ENCODE results near the gene OR1N2.
"Not testable (repeated sequence)": the region's sequence is repeated elsewhere in the genome, so short reads cannot be mapped to it uniquely, and the experiment has no call there.

The OR1N2 gene, protein sequence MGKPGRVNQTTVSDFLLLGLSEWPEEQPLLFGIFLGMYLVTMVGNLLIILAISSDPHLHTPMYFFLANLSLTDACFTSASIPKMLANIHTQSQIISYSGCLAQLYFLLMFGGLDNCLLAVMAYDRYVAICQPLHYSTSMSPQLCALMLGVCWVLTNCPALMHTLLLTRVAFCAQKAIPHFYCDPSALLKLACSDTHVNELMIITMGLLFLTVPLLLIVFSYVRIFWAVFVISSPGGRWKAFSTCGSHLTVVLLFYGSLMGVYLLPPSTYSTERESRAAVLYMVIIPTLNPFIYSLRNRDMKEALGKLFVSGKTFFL

DNA sequence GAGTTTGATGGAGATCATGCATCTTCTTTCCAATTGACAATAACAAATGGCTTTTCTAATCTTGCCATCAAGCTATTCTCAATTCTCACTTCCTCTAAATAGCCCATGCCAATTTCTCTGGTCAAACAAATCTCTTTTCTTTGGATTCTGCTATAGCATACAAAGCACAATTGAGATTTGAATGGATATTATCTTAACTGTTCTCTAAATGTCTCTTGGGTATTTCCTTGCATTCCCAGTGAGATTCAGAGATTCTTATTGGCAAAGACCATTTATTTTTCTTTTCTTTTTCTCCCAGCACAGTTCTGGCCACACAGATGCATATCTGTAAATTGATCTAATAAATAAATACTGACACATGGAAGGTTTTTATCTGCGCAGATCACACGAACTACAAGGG lies at the start of gene OR1N2:
OR1N2 (plus strand) TSS at position 301 of the 400 bp plus-strand sequence. CDS start 100 bp downstream, outside the sequence.
- no peak for DNase-seq

DNA sequence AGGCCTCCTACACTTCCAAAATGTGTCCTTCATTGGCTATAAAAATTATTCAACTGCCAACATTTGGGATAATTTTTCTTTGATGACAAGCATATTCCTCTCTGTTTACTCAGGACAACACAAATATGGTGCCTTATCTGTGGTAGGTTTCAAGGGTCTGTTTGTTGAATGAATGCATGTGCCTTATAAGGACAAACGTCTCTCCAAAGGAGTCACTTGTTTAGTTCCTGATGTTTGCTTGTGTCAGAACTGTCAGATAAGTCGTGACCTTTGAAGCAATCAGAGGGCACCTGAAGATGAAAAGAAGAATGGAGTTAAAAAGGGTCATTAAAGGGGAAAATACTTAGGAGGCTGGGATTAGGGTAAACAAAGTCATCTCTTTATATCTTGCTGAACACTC lies 45.9 kb upstream of the OR1N2 start:
- no peak for DNase-seq

DNA sequence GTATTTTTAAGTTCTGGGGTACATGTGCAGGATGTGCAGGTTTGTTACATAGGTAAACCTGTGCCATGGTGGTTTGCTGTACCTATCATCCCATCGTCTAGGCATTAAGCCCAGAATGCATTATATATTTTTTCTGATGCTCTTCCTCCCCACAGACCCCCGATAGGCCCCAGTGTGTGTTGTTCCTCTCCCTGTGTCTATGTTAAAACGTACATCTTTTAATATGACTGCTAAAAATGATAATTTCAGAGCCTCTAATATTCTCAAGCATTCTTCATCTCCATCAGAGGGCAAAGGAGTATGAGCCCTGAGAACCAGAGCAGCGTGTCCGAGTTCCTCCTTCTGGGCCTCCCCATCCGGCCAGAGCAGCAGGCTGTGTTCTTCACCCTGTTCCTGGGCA lies 42.4 kb upstream of the OR1N2 start, which contains the start of gene OR1J2:
OR1J2 (plus strand) TSS at position 301 of the 400 bp plus-strand sequence; CDS start at position 301, 0 bp downstream.
- DNase-seq, result no peak

DNA sequence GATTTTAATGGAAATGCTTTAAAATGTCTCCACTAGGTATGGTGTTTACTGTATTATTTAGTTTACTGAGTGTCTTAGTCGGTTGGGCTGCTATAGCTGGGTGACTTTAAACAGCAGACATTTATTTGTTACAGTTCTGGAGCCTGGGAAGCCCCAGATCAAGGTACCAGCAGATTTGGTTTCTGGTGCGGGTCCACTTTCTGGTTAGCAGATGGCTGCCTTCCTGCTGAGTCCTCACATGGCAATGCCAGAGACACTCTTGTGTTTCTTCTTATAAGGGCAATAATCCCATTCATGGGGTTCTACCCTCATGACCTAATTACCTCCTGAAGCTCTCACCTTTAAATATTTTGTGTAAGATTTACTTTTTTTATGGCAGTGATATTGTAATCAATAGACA lies 34.7 kb upstream of the OR1N2 start:
- DNase-seq, result no peak

DNA sequence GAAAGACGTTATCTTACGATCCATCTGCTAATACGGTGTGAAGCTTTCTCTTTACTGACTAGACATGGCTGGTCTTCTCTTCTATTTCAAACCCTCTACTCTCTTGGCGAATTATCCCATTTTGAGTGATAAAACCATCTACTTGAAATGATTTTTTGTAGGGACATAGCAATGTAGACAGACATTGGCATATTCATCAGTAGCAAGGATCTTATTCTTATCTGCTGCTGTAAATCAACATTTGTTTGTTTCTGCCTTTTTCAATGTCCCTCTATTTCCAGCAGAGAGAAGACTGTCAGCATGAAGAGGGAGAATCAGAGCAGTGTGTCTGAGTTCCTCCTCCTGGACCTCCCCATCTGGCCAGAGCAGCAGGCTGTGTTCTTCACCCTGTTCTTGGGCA lies 34.1 kb upstream of the OR1N2 start, which contains the start of gene OR1J4:
OR1J4 (plus strand) TSS at position 301 of the 400 bp plus-strand sequence; CDS start at position 301, 0 bp downstream.
- no peak for DNase-seq

DNA sequence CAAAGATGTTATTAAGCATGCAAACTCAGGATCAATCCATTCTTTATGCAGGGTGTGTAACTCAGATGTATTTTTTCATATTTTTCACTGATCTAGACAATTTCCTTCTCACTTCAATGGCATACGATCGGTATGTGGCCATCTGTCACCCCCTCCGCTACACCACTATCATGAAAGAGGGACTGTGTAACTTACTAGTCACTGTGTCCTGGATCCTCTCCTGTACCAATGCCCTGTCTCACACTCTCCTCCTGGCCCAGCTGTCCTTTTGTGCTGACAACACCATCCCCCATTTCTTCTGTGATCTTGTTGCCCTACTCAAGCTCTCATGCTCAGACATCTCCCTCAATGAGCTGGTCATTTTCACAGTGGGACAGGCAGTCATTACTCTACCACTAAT lies 33.5 kb upstream of the OR1N2 start:
- no peak for DNase-seq

DNA sequence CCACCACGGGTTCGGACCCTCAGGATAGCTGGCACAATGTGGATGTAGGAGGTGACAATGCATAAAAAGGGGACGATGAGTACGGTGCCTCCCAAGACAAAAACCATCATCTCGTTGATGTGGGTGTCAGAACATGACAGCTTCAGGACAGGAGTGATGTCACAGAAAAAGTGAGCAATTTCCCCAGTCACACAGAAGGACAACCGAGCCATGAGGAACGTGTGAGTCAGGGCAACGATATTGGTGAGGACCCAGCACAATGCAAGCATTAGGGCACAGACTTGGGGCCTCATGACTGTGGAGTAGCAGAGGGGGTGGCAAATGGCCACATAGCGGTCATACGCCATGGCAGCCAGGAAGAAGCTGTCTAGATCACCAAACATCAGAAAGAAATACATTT lies 26.3 kb upstream of the OR1N2 start:
- DNase-seq, result no peak

DNA sequence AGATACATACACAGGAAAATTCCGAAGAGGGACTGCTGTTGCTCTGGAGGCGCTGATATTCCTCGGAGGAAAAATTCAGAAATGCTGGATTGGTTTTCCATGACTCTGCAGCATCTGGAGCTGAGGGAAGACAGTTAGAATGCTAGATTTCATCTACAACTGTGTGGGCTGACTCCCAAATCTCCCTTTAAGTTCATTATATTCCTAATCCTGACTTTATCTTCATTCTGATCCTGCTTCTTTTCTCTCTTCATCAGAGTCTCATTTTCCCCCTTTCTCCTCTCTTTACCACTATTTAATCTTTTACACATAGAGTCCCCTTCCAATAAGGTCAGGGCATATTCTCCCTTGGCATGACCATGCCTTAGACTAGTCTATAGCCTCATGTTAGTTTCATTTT lies 25.7 kb upstream of the OR1N2 start, which contains the start of gene OR1N1:
OR1N1 (minus strand) TSS at position 101 of the 400 bp plus-strand sequence; CDS start at position 101, 0 bp downstream.
- no peak for DNase-seq

DNA sequence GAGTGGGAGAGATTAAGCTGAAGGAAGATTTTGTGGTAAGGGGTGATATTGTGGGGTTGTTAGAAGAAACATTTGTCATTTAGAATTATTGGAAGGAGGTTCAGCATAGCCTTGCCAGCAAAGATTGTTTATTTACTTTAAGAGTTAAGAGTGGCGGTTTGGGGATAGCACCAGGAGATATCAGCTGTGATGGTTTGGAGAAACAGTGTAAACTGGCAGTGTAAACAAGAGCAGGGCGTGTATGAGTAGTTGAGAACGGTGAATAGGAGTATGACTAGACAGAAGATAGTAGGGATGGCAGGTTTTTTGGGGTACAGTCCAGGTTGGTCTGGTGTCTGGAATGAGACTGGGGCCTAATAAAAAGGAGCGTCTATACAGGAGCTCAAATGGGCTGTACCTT lies 21.8 kb upstream of the OR1N2 start:
- not testable (repeated sequence) for DNase-seq

DNA sequence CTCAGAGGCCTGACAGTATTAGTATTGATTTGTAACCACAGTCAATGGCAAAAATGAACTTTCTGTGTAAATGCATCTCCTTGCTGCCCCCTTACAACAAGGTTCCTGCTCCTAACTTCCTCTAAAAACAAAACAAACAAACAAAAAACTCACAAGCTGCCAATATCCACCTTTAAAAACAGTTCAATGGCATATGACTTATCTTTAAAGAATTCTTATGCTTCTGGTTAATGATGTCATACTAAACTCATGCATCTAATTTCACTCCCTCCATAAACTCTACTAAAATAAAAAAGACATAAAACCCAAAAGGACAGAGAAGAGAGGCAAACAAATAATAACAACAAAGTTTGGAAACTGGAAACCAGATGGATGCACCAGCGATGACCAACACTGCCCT lies 16.8 kb upstream of the OR1N2 start:
- no peak for DNase-seq

DNA sequence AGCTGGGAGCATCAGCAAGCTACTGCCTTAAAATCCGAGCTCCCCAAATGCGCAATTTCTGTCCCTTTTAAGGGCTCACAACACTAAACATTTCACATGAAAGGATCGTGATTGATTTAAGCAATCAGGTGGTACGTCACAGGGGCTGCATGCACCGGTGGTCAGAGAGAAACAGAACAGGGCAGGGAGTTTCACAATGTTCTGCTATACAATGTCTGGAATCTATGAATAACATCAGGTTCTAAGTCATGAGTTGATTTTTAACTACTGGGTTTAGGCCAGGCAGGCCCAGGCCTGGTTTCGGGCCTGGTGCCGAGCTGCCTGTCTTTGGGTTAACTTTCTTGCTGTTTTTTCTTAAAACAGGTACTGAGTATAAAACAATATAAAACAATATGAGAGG lies 15.8 kb upstream of the OR1N2 start:
- DNase-seq, result not testable (repeated sequence)

DNA sequence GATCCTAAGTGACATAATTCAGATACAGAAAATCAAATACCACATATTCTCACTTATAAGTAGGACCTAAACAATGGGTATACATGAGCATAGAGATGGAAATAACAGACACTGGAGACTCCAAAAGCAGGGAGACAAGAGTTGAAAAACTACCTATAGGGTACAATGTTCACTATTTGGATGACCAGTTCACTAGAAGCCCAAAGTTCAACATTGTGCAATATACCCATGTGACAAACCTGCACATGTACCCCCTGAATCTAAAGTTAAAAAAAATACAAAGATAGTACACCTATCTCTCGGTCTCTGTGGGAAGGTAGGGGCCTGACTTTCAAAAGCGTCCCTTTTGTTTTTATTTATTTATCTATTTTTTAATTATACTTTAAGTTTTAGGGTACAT lies 14.2 kb upstream of the OR1N2 start:
- no peak for DNase-seq

DNA sequence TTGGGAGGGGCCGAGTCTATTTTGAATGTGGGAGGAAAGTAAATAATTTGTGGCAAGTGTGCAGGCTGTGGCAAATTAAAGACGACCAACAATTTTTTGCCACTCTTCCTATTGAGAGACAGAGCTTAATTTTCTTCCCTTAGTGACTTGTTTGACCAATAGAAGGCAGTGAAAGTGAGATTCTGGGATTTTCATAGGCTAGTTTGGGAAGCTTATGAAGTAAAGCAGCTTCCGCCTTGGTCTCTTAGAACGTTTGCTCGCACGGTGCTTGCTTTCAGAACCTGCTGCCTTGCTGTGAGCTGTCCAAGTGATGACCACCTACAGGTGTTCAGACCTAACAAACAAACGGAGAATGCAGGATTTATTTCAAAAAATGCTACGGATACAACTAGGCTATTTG lies 6.7 kb upstream of the OR1N2 start:
- no peak for DNase-seq

DNA sequence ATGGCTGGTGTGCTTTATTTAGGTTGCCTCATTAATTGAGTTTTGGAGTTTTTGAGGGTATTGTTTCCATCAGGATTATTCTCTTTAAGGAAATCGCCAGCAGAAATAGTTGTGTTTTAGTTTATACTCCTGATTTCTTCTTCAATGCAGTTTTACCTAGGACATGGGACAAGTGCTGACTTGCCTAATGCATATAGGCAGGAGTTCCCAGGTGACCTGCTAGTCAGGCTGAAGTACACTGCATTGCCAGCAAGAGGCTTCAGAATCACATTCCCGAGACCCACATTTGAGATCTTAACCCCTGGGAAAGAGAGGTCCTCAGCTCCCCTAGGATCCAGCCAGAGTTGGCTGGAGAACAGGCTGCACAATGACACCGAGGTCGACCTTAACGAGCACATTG lies 1.5 kb upstream of the OR1N2 start:
- no peak for DNase-seq

DNA sequence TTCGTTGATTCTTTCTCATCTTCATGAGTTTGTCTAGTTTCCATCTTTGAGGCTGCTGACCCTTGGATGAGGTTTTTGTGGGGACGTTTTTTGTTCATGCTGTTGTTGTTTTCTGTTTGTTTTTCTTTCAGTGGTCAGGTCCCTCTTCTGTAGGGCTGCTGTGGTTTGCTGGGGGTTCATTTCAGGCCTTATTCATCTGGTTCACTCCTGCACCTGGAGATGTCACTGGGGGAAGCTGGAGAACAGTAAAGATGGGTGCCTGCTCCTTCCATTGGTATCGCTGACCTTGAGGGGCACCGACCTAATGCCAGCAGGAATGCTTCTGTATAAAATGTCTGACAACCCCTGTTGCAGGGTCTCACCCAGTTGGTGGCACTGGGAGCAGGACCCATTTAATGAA lies 8.5 kb downstream of the OR1N2 start:
- no peak for DNase-seq

DNA sequence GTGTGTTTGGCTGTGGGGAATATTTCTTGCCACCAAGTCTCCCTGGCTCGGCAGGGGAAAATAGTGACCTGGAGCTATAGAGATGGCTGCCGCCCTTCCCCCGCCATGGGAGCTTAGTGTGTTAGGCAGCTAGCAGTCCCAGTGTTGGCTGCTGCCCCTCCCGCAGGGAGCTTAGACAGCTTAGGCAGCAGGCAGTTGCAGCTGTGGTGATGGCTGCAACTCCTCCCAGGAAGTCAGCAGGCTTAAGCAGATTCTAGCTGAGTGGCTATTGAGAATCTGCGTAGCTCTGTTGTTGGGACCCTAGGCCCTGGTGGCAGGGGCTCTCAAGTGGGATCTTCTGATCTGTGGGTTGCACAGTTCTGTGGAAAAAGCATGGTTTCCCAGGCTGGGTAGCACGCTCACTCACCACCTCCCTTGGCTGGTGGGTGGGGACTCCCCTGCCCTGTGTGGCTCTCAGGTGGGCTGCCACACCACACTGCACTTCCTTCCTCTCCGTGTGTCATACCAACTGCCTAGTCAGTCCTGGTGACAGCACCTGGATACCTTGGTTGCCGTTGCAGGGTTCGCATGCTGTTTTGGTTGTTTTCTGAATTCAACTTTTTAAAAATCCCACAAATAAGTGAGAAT lies 9.3 kb downstream of the OR1N2 start:
- no peak for DNase-seq

DNA sequence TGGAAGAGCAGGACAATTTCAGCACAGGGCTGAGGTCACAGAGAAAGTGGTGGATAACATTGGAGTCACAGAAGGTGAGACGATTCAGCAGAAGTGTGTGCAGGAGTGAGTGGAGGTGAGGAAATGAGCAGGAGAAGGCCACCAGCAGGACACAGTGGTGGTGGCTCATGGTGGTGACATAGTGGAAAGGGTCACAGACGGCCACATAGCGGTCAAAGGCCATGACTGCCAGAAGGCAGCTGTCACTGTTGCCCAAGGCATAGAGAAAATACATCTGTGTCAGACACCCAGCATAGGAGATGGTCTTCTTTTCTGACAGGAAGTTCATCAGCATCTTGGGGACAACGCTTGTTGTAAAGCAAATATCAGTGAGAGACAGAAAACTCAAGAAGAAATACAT lies 15.0 kb downstream of the OR1N2 start:
- no peak for DNase-seq

DNA sequence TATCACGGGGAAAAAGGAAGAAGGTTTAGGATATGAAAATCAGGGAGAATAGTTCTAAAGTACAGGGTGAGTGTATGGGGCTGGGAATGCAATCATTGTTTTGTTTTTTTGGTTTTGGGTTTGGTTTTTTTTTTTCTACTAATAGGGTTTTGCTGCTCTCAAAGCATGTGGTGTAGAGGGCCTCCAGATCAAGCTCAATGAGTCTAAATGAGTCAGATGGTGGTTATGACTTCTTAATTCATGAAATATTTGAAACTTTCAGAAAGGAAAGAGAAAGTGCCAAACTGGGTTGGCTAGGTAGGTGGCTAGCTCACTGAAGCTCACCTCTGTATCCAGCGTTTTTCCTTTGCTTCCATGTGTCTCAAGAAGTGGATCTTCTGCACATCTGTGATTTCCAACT lies 19.5 kb downstream of the OR1N2 start:
- peak; percentile 4 for DNase-seq

DNA sequence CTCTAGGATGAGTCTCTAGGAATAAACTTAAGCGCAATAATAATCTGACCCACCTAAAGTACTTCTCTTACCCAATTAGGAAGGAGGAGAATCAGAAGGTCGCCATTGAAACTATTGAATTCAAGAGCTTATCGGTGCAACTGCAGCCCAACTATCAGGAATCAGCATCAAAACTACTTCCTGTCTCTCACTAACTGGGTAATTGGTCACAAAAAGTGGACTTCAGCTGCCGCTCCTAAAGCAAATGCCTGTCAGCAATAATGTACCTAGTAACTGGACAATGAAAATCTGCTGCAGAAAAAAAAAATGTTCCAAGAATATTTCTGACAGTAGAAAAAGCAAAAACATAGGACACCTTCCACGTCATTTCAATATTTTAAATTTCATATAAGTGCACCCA lies 27.0 kb downstream of the OR1N2 start:
- no peak for DNase-seq

DNA sequence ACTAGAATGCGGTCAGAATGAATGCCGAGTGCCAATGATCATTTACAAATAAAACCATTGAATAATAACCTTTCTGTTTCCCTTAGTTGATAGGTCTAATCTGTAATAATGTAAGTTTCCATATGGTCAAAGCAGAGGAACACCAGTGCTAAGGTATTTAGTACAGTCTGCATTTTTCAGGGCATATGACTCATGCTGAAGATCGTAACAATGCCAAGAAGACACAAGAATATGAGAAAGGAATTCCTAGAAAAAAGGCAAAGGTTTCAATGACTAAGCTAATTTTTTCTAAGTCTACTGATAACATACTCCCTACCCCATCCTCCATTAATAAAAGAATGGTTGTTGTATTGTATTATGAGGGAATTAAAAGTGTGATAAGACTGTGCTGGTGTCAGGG lies 27.4 kb downstream of the OR1N2 start:
- DNase-seq, result no peak

DNA sequence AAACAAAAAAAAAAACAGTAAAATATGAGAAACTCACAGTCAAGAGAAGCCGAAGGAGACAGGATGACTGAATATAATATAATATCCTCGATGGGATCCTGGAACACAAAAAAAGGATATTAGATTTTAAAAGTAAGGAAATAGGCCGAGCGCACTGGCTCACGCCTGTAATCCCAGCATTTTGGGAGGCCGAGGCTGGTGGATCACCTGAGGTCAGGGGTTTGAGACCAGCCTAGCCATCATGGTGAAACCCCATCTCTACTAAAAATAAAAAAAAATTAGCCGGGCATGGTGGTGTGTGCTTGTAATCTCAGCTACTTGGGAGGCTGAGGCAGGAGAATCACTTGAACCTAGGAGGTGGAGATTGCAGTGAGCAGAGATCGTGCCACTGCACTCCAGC lies 30.4 kb downstream of the OR1N2 start, which contains the start of gene OR1L8:
OR1L8 (minus strand) TSS at position 101 of the 400 bp plus-strand sequence. CDS start 14,907 bp downstream, outside the sequence.
- not testable (repeated sequence) for DNase-seq
